ENCODE data around the gene ZFP37. TPM values are rescaled to one million over a fixed set of nuclear protein-coding genes. Genes with fewer than 3 reads are reported as not detected.
"Not testable (repeated sequence)": the region's sequence is repeated elsewhere in the genome, so short reads cannot be mapped to it uniquely, and the experiment has no call there.

The ZFP37 gene
- polyA plus RNA-seq (2013, experiment 1 of 2; ENCODE audit: insufficient read length): 1.0 TPM
- polyA plus RNA-seq (2013, experiment 2 of 2; ENCODE audit: insufficient read length): 1.5 TPM

GRCh38 chr9:113056191-113057106, at the start of gene ZFP37:
Gene ZFP37, minus strand, starts transcription at chr9:113056724. Its CDS starts 36 bp downstream, at chr9:113056688.
- peak; percentile 89 for DNase-seq

GRCh38 chr9:113105345-113105744, 48.8 kb upstream of the ZFP37 start:
- DNase-seq: not testable (repeated sequence)

- DNase-seq: no peak
Measured at GRCh38 chr9:113095561-113095960, 39.0 kb upstream of the ZFP37 start.

- not testable (repeated sequence) for DNase-seq
Measured at GRCh38 chr9:113089924-113090323, 33.4 kb upstream of the ZFP37 start.

- DNase-seq: not testable (repeated sequence)
Measured at GRCh38 chr9:113089143-113089505, 32.6 kb upstream of the ZFP37 start.

GRCh38 chr9:113088456-113089142, 32.1 kb upstream of the ZFP37 start:
- not testable (repeated sequence) for DNase-seq

GRCh38 chr9:113062932-113063310, 6.4 kb upstream of the ZFP37 start:
- DNase-seq: not testable (repeated sequence)

- DNase-seq: not testable (repeated sequence)
Measured at GRCh38 chr9:113062256-113062931, 5.9 kb upstream of the ZFP37 start.

GRCh38 chr9:113061072-113061850, 4.7 kb upstream of the ZFP37 start:
- not testable (repeated sequence) for DNase-seq

GRCh38 chr9:113059581-113060284, 3.2 kb upstream of the ZFP37 start:
- peak; percentile 34 for DNase-seq

- no peak for DNase-seq
Measured at GRCh38 chr9:113057193-113057592, 669 bp upstream of the ZFP37 start.

- no peak for DNase-seq
Measured at GRCh38 chr9:113042884-113043657, 13.5 kb downstream of the ZFP37 start.

- DNase-seq: no peak
Measured at GRCh38 chr9:113026200-113026599, 30.3 kb downstream of the ZFP37 start.

- DNase-seq: no peak
Measured at GRCh38 chr9:113018247-113018646, 38.3 kb downstream of the ZFP37 start.

GRCh38 chr9:113012492-113012891, 44.0 kb downstream of the ZFP37 start:
- DNase-seq: no peak

GRCh38 chr9:113011911-113012381, 44.6 kb downstream of the ZFP37 start, which contains the start of gene ZNF883:
Gene ZNF883, minus strand, starts transcription at chr9:113012192.
- DNase-seq: peak; percentile 47

- DNase-seq: no peak
Measured at GRCh38 chr9:113005777-113006176, 50.7 kb downstream of the ZFP37 start.

GRCh38 chr9:112997236-112997941, 59.1 kb downstream of the ZFP37 start:
- no peak for DNase-seq
